ENCODE measurements around the gene MTARC1.

Gene MTARC1

GRCh38 chr1:220813013-220813412 is 26.3 kb downstream of the MTARC1 start:
- ATAC-seq (replicated peaks; ENCODE audit: extremely low read depth, poor library complexity, severe bottlenecking) = no peak
- peaks cover 77% of the 10 kb centered on the region for H3K27me3 Mint-ChIP-seq
- DNase-seq (ENCODE audit: low spot score in 2 of 2) = no peak
- H3K36me3 Mint-ChIP-seq (ENCODE audit: insufficient read depth) = no peaks in the 10 kb centered on the region
- no peak overlapping the region for H3K27ac Mint-ChIP-seq (ENCODE audit: low read depth)
- no peaks in the 10 kb centered on the region for H3K9me3 Mint-ChIP-seq
- H3K4me3 Mint-ChIP-seq = no peak overlapping the region
- H3K4me1 Mint-ChIP-seq = peaks cover 7% of the 10 kb centered on the region

GRCh38 chr1:220815409-220815808 is 28.7 kb downstream of the MTARC1 start:
- Mint-ChIP-seq H3K36me3 (ENCODE audit: insufficient read depth) (no peaks in the 10 kb centered on the region), H3K4me3 (no peak overlapping the region), H3K9me3 (no peaks in the 10 kb centered on the region), H3K4me1 (peaks cover 3% of the 10 kb centered on the region), H3K27ac (ENCODE audit: low read depth) (no peak overlapping the region), H3K27me3 (peaks cover 69% of the 10 kb centered on the region)
- DNase-seq (ENCODE audit: low spot score in 2 of 2) (no peak), ATAC-seq (replicated peaks; ENCODE audit: extremely low read depth, poor library complexity, severe bottlenecking) (no peak)

- H3K9me3 Mint-ChIP-seq = no peaks in the 10 kb centered on the region
- peaks cover 45% of the 10 kb centered on the region for H3K27me3 Mint-ChIP-seq
- DNase-seq (ENCODE audit: low spot score in 2 of 2) (no peak), ATAC-seq (replicated peaks; ENCODE audit: extremely low read depth, poor library complexity, severe bottlenecking) (no peak)
- H3K4me3 Mint-ChIP-seq = no peak overlapping the region
- no peak overlapping the region for H3K27ac Mint-ChIP-seq (ENCODE audit: low read depth)
- H3K36me3 Mint-ChIP-seq (ENCODE audit: insufficient read depth) = no peaks in the 10 kb centered on the region
- H3K4me1 Mint-ChIP-seq = no peaks in the 10 kb centered on the region
Observed at GRCh38 chr1:220817907-220818306, 31.2 kb downstream of the MTARC1 start.

- ATAC-seq (replicated peaks; ENCODE audit: extremely low read depth, poor library complexity, severe bottlenecking) = no peak
- Mint-ChIP-seq H3K4me3 (no peak overlapping the region), H3K9me3 (no peaks in the 10 kb centered on the region), H3K27ac (ENCODE audit: low read depth) (no peak overlapping the region), H3K4me1 (no peaks in the 10 kb centered on the region), H3K27me3 (peaks cover 42% of the 10 kb centered on the region), H3K36me3 (ENCODE audit: insufficient read depth) (no peaks in the 10 kb centered on the region)
- DNase-seq (ENCODE audit: low spot score in 2 of 2) = no peak
Observed at GRCh38 chr1:220818421-220819173, 31.9 kb downstream of the MTARC1 start.

GRCh38 chr1:220819467-220820026 is 32.8 kb downstream of the MTARC1 start:
- DNase-seq (ENCODE audit: low spot score in 2 of 2) (no peak), ATAC-seq (replicated peaks; ENCODE audit: extremely low read depth, poor library complexity, severe bottlenecking) (no peak)
- Mint-ChIP-seq H3K9me3 (no peaks in the 10 kb centered on the region), H3K4me1 (no peaks in the 10 kb centered on the region), H3K36me3 (ENCODE audit: insufficient read depth) (no peaks in the 10 kb centered on the region), H3K27ac (ENCODE audit: low read depth) (no peak overlapping the region), H3K27me3 (peaks cover 36% of the 10 kb centered on the region), H3K4me3 (no peak overlapping the region)

GRCh38 chr1:220824031-220824989 is 37.6 kb downstream of the MTARC1 start:
- DNase-seq (ENCODE audit: low spot score in 2 of 2) = no peak
- Mint-ChIP-seq H3K27me3 (peaks cover 41% of the 10 kb centered on the region), H3K27ac (ENCODE audit: low read depth) (no peak overlapping the region), H3K4me1 (no peaks in the 10 kb centered on the region), H3K4me3 (no peak overlapping the region), H3K36me3 (ENCODE audit: insufficient read depth) (no peaks in the 10 kb centered on the region), H3K9me3 (no peaks in the 10 kb centered on the region)
- ATAC-seq (replicated peaks; ENCODE audit: extremely low read depth, poor library complexity, severe bottlenecking) = no peak

- no peak overlapping the region for H3K27ac Mint-ChIP-seq (ENCODE audit: low read depth)
- H3K4me1 Mint-ChIP-seq = no peaks in the 10 kb centered on the region
- no peak for ATAC-seq (replicated peaks; ENCODE audit: extremely low read depth, poor library complexity, severe bottlenecking)
- H3K9me3 Mint-ChIP-seq = no peaks in the 10 kb centered on the region
- no peak overlapping the region for H3K4me3 Mint-ChIP-seq
- DNase-seq (ENCODE audit: low spot score in 2 of 2) = no peak
- no peaks in the 10 kb centered on the region for H3K36me3 Mint-ChIP-seq (ENCODE audit: insufficient read depth)
- H3K27me3 Mint-ChIP-seq = peaks cover 53% of the 10 kb centered on the region
Observed at GRCh38 chr1:220825819-220826551, 39.3 kb downstream of the MTARC1 start.

GRCh38 chr1:220826729-220827128 is 40.0 kb downstream of the MTARC1 start:
- no peak for DNase-seq (ENCODE audit: low spot score in 2 of 2)
- no peaks in the 10 kb centered on the region for H3K9me3 Mint-ChIP-seq
- peaks cover 53% of the 10 kb centered on the region for H3K27me3 Mint-ChIP-seq
- ATAC-seq (replicated peaks; ENCODE audit: extremely low read depth, poor library complexity, severe bottlenecking) = no peak
- no peaks in the 10 kb centered on the region for H3K4me1 Mint-ChIP-seq
- H3K4me3 Mint-ChIP-seq = no peak overlapping the region
- H3K27ac Mint-ChIP-seq (ENCODE audit: low read depth) = no peak overlapping the region
- no peaks in the 10 kb centered on the region for H3K36me3 Mint-ChIP-seq (ENCODE audit: insufficient read depth)

GRCh38 chr1:220827445-220828178 is 40.9 kb downstream of the MTARC1 start:
- Mint-ChIP-seq H3K4me3 (no peak overlapping the region), H3K9me3 (no peaks in the 10 kb centered on the region), H3K27me3 (peaks cover 53% of the 10 kb centered on the region), H3K27ac (ENCODE audit: low read depth) (no peak overlapping the region), H3K36me3 (ENCODE audit: insufficient read depth) (no peaks in the 10 kb centered on the region), H3K4me1 (no peaks in the 10 kb centered on the region)
- DNase-seq (ENCODE audit: low spot score in 2 of 2) = no peak
- no peak for ATAC-seq (replicated peaks; ENCODE audit: extremely low read depth, poor library complexity, severe bottlenecking)

- Mint-ChIP-seq H3K9me3 (no peaks in the 10 kb centered on the region), H3K36me3 (ENCODE audit: insufficient read depth) (no peaks in the 10 kb centered on the region), H3K4me3 (no peak overlapping the region), H3K4me1 (no peaks in the 10 kb centered on the region), H3K27ac (ENCODE audit: low read depth) (no peak overlapping the region), H3K27me3 (peaks cover 53% of the 10 kb centered on the region)
- ATAC-seq (replicated peaks; ENCODE audit: extremely low read depth, poor library complexity, severe bottlenecking) (no peak), DNase-seq (ENCODE audit: low spot score in 2 of 2) (no peak)
Observed at GRCh38 chr1:220828179-220828490, 41.4 kb downstream of the MTARC1 start.

- ATAC-seq (replicated peaks; ENCODE audit: extremely low read depth, poor library complexity, severe bottlenecking) (no peak), DNase-seq (ENCODE audit: low spot score in 2 of 2) (no peak)
- peaks cover 52% of the 10 kb centered on the region for H3K27me3 Mint-ChIP-seq
- H3K4me3 Mint-ChIP-seq = no peak overlapping the region
- H3K9me3 Mint-ChIP-seq = no peaks in the 10 kb centered on the region
- H3K4me1 Mint-ChIP-seq = no peaks in the 10 kb centered on the region
- H3K27ac Mint-ChIP-seq (ENCODE audit: low read depth) = no peak overlapping the region
- H3K36me3 Mint-ChIP-seq (ENCODE audit: insufficient read depth) = no peaks in the 10 kb centered on the region
Observed at GRCh38 chr1:220828950-220829586, 42.4 kb downstream of the MTARC1 start.

All from central memory CD8-positive, alpha-beta T cell (primary cell).